Measurements from ENCODE around the gene APCDD1.
A peak's percentile ranks its signal among the peaks of the same experiment; 100 is the strongest.
"Not testable (repeated sequence)": the region's sequence is repeated elsewhere in the genome, so short reads cannot be mapped to it uniquely, and the experiment has no call there.

APCDD1 gene

DNA sequence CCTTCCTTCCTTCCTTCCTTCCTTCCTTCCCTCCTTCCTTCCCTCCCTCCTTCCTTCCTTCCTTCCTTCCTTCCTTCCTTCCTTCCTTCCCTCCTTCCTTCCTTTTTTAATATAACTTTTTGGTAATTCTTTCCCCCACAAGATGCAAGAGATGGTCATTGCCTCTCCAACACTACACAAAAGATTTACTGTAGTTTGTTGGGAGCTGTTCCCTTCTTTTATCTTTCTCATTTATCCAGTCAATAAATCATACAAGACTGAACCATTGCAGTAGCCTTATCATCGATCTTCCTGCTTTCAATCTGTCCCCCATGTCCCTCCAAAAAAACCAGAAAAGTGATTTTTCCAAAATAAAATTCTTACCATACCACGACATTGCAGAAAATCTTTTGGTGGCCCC, 8.2 kb downstream of the APCDD1 start:
- H3K9ac ChIP-seq (ENCODE audit: low read length in 2 of 2) = no peak overlapping the region
- H3K4me3 ChIP-seq (ENCODE audit: low read length in 2 of 2) = no peak overlapping the region
- no peaks in the 10 kb centered on the region for H3K9me3 ChIP-seq (ENCODE audit: control insufficient read depth in 2 of 2, low read length in 2 of 2)
- no peaks in the 10 kb centered on the region for H3K36me3 ChIP-seq (ENCODE audit: control insufficient read depth in 2 of 2, insufficient read depth in 2 of 2, low read length in 2 of 2)
- H3K27me3 ChIP-seq (ENCODE audit: control insufficient read depth in 1 of 2, insufficient read depth in 2 of 2, low read length in 2 of 2) = no peaks in the 10 kb centered on the region
- peaks cover 9% of the 10 kb centered on the region for H3K4me1 ChIP-seq (ENCODE audit: control insufficient read depth, insufficient read depth, low read length)
- no peak overlapping the region for H3K27ac ChIP-seq (ENCODE audit: low read length)

DNA sequence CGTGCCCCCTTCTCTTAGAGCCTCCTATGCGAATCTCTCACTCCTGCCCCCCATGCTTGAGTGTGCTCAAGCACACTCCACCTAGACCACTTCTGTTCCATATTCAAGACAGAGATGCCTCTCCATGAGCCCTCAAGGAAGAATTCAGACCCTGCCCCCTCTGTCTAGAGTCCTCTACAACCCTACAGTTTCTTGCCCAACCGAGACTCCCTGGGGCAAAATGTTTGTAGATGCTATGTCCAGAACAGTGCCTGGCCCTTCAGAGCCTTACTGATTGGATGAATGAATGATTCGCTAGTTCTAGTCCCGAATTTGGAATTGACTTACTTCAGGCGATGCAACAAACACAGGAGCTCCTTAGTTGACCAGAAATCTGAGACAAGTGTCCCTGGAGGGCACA, 8.7 kb downstream of the APCDD1 start:
- Histone ChIP-seq H3K27ac (ENCODE audit: low read length) (no peak overlapping the region), H3K36me3 (ENCODE audit: control insufficient read depth in 2 of 2, insufficient read depth in 2 of 2, low read length in 2 of 2) (no peaks in the 10 kb centered on the region), H3K4me3 (ENCODE audit: low read length in 2 of 2) (no peak overlapping the region), H3K27me3 (ENCODE audit: control insufficient read depth in 1 of 2, insufficient read depth in 2 of 2, low read length in 2 of 2) (no peaks in the 10 kb centered on the region), H3K9ac (ENCODE audit: low read length in 2 of 2) (no peak overlapping the region), H3K9me3 (ENCODE audit: control insufficient read depth in 2 of 2, low read length in 2 of 2) (no peaks in the 10 kb centered on the region), H3K4me1 (ENCODE audit: control insufficient read depth, insufficient read depth, low read length) (peaks cover 14% of the 10 kb centered on the region)

DNA sequence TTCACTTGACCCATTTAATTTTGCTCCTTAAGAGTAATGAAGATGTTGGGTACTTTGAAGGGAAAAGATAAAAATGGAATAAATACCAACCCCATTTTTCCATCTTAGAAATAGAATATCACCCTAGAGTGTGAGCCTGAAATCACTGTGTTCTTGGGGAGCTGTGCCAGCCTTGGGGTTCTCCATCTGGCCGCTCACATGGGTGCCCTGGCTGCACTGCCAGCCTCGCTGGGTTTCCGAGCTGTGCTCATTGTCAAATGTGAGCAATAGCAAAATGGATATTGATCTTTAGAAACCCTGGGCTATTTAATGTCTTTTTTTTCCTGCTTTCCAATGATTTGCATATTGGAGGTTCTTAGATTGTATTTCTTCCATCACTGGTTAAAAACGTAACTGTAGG, 9.3 kb downstream of the APCDD1 start:
- no peaks in the 10 kb centered on the region for H3K27me3 ChIP-seq (ENCODE audit: control insufficient read depth in 1 of 2, insufficient read depth in 2 of 2, low read length in 2 of 2)
- no peak overlapping the region for H3K9ac ChIP-seq (ENCODE audit: low read length in 2 of 2)
- H3K36me3 ChIP-seq (ENCODE audit: control insufficient read depth in 2 of 2, insufficient read depth in 2 of 2, low read length in 2 of 2) = peaks cover 0 to 4% of the 10 kb centered on the region in 2 donors
- no peak overlapping the region for H3K27ac ChIP-seq (ENCODE audit: low read length)
- H3K9me3 ChIP-seq (ENCODE audit: control insufficient read depth in 2 of 2, low read length in 2 of 2) = no peaks in the 10 kb centered on the region
- H3K4me3 ChIP-seq (ENCODE audit: low read length in 2 of 2) = no peak overlapping the region
- H3K4me1 ChIP-seq (ENCODE audit: control insufficient read depth, insufficient read depth, low read length) = peaks cover 19% of the 10 kb centered on the region

DNA sequence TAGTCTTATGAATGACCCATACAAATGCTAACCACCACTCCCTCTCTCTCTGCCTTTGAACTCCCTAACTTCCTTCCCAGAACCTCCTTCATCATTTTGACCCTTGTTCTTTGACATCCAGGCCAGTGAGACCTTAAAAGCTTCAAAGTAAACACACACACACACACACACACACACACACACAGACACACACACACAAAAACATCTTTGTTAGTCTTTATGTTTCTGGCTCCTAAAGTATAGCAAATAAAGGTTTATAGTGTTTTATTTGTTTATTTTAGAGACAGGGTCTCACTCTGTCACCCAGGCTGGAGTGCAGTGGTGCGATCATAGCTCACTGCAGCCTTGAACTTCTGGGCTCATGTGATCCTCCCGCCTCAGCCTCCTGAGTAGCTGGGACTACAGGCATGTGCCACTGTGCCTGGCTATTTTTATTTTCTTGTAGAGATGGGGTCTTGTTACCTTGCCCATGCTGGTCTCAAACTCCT, 9.8 kb downstream of the APCDD1 start:
- not testable (repeated sequence) for H3K9me3 ChIP-seq (ENCODE audit: control insufficient read depth in 2 of 2, low read length in 2 of 2); H3K9ac ChIP-seq (ENCODE audit: low read length in 2 of 2); H3K27ac ChIP-seq (ENCODE audit: low read length); H3K36me3 ChIP-seq (ENCODE audit: control insufficient read depth in 2 of 2, insufficient read depth in 2 of 2, low read length in 2 of 2); H3K4me3 ChIP-seq (ENCODE audit: low read length in 2 of 2); H3K27me3 ChIP-seq (ENCODE audit: control insufficient read depth in 1 of 2, insufficient read depth in 2 of 2, low read length in 2 of 2)
- H3K4me1 ChIP-seq (ENCODE audit: control insufficient read depth, insufficient read depth, low read length) = peaks cover 16% of the 10 kb centered on the region

DNA sequence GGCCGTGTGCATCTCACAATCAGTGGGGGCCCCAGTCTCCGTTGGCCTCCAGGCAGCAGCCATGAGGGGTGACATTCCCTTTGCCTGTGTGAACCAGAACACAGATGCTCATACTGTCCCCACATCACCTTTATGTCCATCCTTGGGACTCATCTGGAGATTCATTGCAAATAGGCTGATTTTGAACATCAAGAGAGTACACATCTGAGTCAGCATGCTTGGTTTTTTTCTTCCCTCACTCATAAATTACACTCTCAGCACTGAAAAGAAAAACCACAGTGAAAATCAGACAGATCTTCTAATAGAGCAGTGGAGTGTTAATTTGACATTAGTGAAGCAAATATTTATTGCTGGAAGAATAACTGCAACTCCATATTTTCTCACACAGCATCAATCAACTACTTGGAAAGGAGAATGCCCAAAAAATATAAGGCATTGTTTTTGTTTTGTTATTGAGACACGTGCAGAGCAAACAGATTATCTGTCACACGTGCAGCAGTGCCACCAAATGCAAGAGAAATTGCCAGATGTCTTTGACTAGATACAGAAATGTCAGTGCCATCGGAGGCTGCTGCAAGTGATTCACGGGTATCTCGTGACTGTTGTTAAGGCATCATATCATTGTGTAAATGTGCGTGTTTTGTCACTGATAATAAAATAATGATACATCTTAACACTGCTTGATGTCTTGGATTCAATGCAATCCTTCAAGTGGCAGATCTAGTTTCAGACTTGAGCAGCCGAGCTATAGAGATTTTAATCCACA, 10.9 kb downstream of the APCDD1 start:
- no peak overlapping the region for H3K27ac ChIP-seq (ENCODE audit: low read length)
- peaks cover 0 to 4% of the 10 kb centered on the region in 2 donors for H3K36me3 ChIP-seq (ENCODE audit: control insufficient read depth in 2 of 2, insufficient read depth in 2 of 2, low read length in 2 of 2)
- peaks cover 25% of the 10 kb centered on the region for H3K4me1 ChIP-seq (ENCODE audit: control insufficient read depth, insufficient read depth, low read length)
- H3K9me3 ChIP-seq (ENCODE audit: control insufficient read depth in 2 of 2, low read length in 2 of 2) = no peaks in the 10 kb centered on the region
- no peak overlapping the region for H3K9ac ChIP-seq (ENCODE audit: low read length in 2 of 2)
- H3K4me3 ChIP-seq (ENCODE audit: low read length in 2 of 2) = no peak overlapping the region
- H3K27me3 ChIP-seq (ENCODE audit: control insufficient read depth in 1 of 2, insufficient read depth in 2 of 2, low read length in 2 of 2) = no peaks in the 10 kb centered on the region

DNA sequence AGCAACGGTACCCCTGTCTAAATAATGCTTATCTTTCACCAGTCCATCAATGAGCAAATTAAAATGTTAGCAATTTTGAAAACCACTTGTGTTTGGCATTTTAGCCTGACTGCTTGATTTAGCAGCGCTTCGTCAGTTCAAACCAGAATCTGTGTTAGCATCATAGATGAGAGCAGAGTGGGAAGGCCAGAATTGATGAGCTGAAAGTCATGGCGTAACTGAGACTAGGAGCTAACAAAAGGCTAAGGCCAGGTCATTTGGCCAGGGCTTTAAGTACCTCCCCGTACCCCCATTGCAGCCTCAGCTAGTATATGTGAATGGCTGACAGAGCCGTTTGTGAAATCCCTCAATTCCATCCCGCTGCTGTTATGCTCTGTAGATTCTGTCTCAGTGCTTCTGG, 16.0 kb downstream of the APCDD1 start:
- H3K4me3 ChIP-seq (ENCODE audit: low read length in 2 of 2) = no peak overlapping the region

DNA sequence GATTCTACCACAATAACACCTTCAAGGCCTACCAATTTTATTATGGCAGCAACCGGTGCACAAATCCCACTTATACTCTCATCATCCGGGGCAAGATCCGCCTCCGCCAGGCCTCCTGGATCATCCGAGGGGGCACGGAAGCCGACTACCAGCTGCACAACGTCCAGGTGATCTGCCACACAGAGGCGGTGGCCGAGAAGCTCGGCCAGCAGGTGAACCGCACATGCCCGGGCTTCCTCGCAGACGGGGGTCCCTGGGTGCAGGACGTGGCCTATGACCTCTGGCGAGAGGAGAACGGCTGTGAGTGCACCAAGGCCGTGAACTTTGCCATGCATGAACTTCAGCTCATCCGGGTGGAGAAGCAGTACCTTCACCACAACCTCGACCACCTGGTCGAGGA, 17.1 kb downstream of the APCDD1 start:
- H3K4me3 ChIP-seq (ENCODE audit: low read length in 2 of 2) = no peak overlapping the region
- peaks cover 38% of the 10 kb centered on the region for H3K4me1 ChIP-seq (ENCODE audit: control insufficient read depth, insufficient read depth, low read length)
- no peak overlapping the region for H3K9ac ChIP-seq (ENCODE audit: low read length in 2 of 2)
- H3K36me3 ChIP-seq (ENCODE audit: control insufficient read depth in 2 of 2, insufficient read depth in 2 of 2, low read length in 2 of 2) = peaks cover 15 to 23% of the 10 kb centered on the region in 2 donors
- no peak overlapping the region for H3K27ac ChIP-seq (ENCODE audit: low read length)
- H3K9me3 ChIP-seq (ENCODE audit: control insufficient read depth in 2 of 2, low read length in 2 of 2) = no peaks in the 10 kb centered on the region
- no peaks in the 10 kb centered on the region for H3K27me3 ChIP-seq (ENCODE audit: control insufficient read depth in 1 of 2, insufficient read depth in 2 of 2, low read length in 2 of 2)

More for the DNA sequence above, 16.0 kb downstream of the APCDD1 start:
- Histone ChIP-seq H3K4me1 (ENCODE audit: control insufficient read depth, insufficient read depth, low read length) (peaks cover 28% of the 10 kb centered on the region), H3K9me3 (ENCODE audit: control insufficient read depth in 2 of 2, low read length in 2 of 2) (no peaks in the 10 kb centered on the region), H3K27ac (ENCODE audit: low read length) (peak overlapping the region; percentile 46), H3K27me3 (ENCODE audit: control insufficient read depth in 1 of 2, insufficient read depth in 2 of 2, low read length in 2 of 2) (no peaks in the 10 kb centered on the region), H3K36me3 (ENCODE audit: control insufficient read depth in 2 of 2, insufficient read depth in 2 of 2, low read length in 2 of 2) (peaks cover 15 to 23% of the 10 kb centered on the region in 2 donors), H3K9ac (ENCODE audit: low read length in 2 of 2) (no peak overlapping the region)

DNA sequence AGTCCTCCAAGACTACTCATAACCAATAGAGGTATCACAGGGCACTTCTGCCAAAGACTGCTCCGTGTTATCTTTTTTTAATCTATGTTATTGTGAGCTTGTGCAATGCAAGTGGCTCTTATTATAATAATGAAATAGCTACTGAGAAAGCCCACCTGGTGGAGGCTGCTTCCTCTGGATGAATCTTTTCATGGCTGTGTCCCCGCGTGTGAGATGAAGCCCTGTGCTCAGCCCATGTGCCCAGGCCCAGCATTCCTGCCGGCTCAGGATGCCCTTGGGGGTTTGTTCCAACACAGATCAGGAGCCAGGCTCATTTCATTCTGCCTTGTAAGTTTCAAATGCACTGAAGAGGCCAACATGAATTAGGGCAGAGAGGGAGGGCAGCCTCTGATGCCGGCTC, 18.7 kb downstream of the APCDD1 start:
- no peaks in the 10 kb centered on the region for H3K27me3 ChIP-seq (ENCODE audit: control insufficient read depth in 1 of 2, insufficient read depth in 2 of 2, low read length in 2 of 2)
- no peak overlapping the region for H3K4me3 ChIP-seq (ENCODE audit: low read length in 2 of 2)
- H3K9me3 ChIP-seq (ENCODE audit: control insufficient read depth in 2 of 2, low read length in 2 of 2) = no peaks in the 10 kb centered on the region
- H3K4me1 ChIP-seq (ENCODE audit: control insufficient read depth, insufficient read depth, low read length) = peaks cover 41% of the 10 kb centered on the region
- no peak overlapping the region for H3K9ac ChIP-seq (ENCODE audit: low read length in 2 of 2)
- H3K36me3 ChIP-seq (ENCODE audit: control insufficient read depth in 2 of 2, insufficient read depth in 2 of 2, low read length in 2 of 2) = peaks cover 15 to 25% of the 10 kb centered on the region in 2 donors
- no peak overlapping the region for H3K27ac ChIP-seq (ENCODE audit: low read length)

DNA sequence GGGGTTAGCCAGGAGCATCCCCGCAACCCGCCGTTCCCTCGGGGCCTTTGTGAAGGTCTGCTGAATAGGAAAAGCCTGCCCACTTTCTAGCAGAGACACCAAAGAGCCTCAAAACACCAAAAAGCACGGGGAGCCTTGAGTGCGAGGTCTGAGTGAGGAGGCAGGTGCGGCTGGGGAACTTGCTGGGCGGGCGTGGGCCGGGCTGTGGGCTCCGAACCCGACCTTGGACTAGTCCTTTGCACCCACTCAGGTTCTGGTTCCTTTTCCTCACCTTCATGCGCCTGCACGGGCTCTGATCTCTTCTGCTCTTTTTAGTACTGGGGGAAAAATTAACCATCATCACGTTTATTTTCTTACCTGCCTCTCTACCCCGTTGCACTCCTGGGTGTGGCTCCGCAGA, 19.9 kb downstream of the APCDD1 start:
- Histone ChIP-seq H3K27me3 (ENCODE audit: control insufficient read depth in 1 of 2, insufficient read depth in 2 of 2, low read length in 2 of 2) (no peaks in the 10 kb centered on the region), H3K27ac (ENCODE audit: low read length) (no peak overlapping the region), H3K4me3 (ENCODE audit: low read length in 2 of 2) (no peak overlapping the region), H3K9ac (ENCODE audit: low read length in 2 of 2) (no peak overlapping the region), H3K36me3 (ENCODE audit: control insufficient read depth in 2 of 2, insufficient read depth in 2 of 2, low read length in 2 of 2) (peaks cover 18 to 27% of the 10 kb centered on the region in 2 donors), H3K9me3 (ENCODE audit: control insufficient read depth in 2 of 2, low read length in 2 of 2) (no peaks in the 10 kb centered on the region), H3K4me1 (ENCODE audit: control insufficient read depth, insufficient read depth, low read length) (peaks cover 39% of the 10 kb centered on the region)

DNA sequence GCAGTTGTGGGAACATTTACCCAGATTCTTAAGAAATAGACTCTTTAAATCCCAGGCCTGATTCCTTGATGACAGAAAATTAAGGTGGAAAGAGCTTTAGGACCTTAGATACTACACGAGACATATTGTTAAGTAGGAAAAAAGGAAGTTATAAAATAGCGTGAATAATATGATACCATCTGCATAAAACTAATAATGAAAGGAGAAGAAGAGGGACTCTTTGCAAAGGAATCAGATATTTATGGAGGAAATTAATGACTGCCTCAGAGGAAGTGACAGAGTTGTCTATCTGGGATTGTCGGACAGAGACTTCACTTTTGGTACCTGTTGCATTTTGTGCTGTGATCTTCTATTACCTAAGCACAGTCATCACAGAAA, 20.8 kb downstream of the APCDD1 start:
- no peak overlapping the region for H3K27ac ChIP-seq (ENCODE audit: low read length)
- peaks cover 30% of the 10 kb centered on the region for H3K4me1 ChIP-seq (ENCODE audit: control insufficient read depth, insufficient read depth, low read length)
- peaks cover 18 to 27% of the 10 kb centered on the region in 2 donors for H3K36me3 ChIP-seq (ENCODE audit: control insufficient read depth in 2 of 2, insufficient read depth in 2 of 2, low read length in 2 of 2)
- no peaks in the 10 kb centered on the region for H3K27me3 ChIP-seq (ENCODE audit: control insufficient read depth in 1 of 2, insufficient read depth in 2 of 2, low read length in 2 of 2)
- H3K9ac ChIP-seq (ENCODE audit: low read length in 2 of 2) = no peak overlapping the region
- H3K9me3 ChIP-seq (ENCODE audit: control insufficient read depth in 2 of 2, low read length in 2 of 2) = no peaks in the 10 kb centered on the region
- H3K4me3 ChIP-seq (ENCODE audit: low read length in 2 of 2) = no peak overlapping the region

DNA sequence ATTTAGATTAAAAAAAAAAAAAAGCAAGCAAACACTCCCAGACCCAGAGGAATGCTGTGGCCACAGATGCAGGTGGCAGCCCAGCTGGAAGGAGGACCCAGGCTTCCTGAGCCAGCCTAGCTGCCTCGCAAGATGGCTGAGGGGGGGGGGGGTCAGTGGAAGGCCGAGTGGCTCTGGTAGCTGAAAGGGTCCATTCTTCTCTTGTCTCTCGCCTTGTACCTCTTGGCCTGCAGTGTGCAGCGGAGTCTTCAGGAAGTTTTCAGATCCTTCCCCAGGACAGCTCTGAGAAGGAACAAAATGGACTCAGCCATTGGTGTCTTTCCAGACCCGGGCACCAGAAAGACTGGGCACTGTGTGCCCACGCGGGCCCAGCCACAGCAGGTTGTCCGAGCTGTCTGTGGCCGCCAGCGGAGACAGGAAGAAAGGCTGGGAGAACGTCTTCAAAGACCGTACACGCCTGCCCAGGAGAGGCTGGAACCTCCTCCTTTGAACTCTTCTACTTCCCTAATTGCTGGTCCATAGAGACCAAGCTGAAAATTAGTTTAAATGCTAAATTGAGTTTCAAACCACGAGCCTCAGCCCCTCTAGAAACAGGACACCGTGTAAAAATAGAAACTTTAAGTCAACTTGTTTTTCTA, 21.3 kb downstream of the APCDD1 start:
- Histone ChIP-seq H3K4me1 (ENCODE audit: control insufficient read depth, insufficient read depth, low read length) (peaks cover 25% of the 10 kb centered on the region), H3K4me3 (ENCODE audit: low read length in 2 of 2) (peak overlapping the region in 1 of 2 donors; percentile 22), H3K9ac (ENCODE audit: low read length in 2 of 2) (peak overlapping the region in 1 of 2 donors; percentile 24), H3K36me3 (ENCODE audit: control insufficient read depth in 2 of 2, insufficient read depth in 2 of 2, low read length in 2 of 2) (peaks cover 18 to 27% of the 10 kb centered on the region in 2 donors), H3K9me3 (ENCODE audit: control insufficient read depth in 2 of 2, low read length in 2 of 2) (no peaks in the 10 kb centered on the region), H3K27ac (ENCODE audit: low read length) (peak overlapping the region; percentile 49), H3K27me3 (ENCODE audit: control insufficient read depth in 1 of 2, insufficient read depth in 2 of 2, low read length in 2 of 2) (no peaks in the 10 kb centered on the region)

All from stomach smooth muscle (tissue), 2 donors.